Heart left ventricle (tissue), 16 donors: ENCODE measurements around the gene HSD11B1. TPM values are rescaled to one million over a fixed set of nuclear protein-coding genes. Genes with fewer than 3 reads are reported as not detected.

ENCODE experiments used
- ATAC-seq, 4 donors: fragments of 200-7000 bp; cut with Tn5 transposase; one replicate each; pipeline ENCODE4 v1.9.1; 2020 to 2022; ENCODE audit warnings: moderate library complexity in 4 of 4, mild to moderate bottlenecking in 3 of 4, moderate number of reproducible peaks in 1 of 4
- DNase-seq, 5 donors: peaks; one replicate each; pipeline ENCODE4 v3.0.0-alpha.2; 2020
- H3K27ac ChIP-seq, 12 donors: fragments of 200-600 bp; sonication (generic) in 4 of 12; one replicate each; pipeline versions ENCODE4 v1.5.0 to v1.8.0; 2016 to 2022; ENCODE audit warnings: mild to moderate bottlenecking in 2 of 12
- H3K27me3 ChIP-seq, 9 donors: fragments of 200-600 bp; sonication (generic) in 2 of 9; one replicate each; pipeline versions ENCODE4 v1.5.1 to v1.8.0; 2016 to 2022; ENCODE audit warnings: mild to moderate bottlenecking in 3 of 9
- H3K36me3 ChIP-seq, 9 donors: fragments of 200-600 bp; sonication (generic) in 2 of 9; one replicate each; pipeline versions ENCODE4 v1.5.0 to v1.8.0; 2018 to 2022; ENCODE audit warnings: mild to moderate bottlenecking in 2 of 9
- H3K4me1 ChIP-seq, 12 donors: fragments of 200-600 bp; sonication (generic) in 4 of 12; one replicate each; pipeline versions ENCODE4 v1.5.0 to v1.8.0; 2016 to 2022; ENCODE audit warnings: mild to moderate bottlenecking in 3 of 12
- H3K4me3 ChIP-seq, 12 donors: fragments of 200-600 bp; sonication (generic) in 4 of 12; one replicate each; pipeline versions ENCODE4 v1.5.0 to v1.8.0; 2017 to 2022; ENCODE audit warnings: mild to moderate bottlenecking in 9 of 12, moderate library complexity in 4 of 12
- H3K9me3 ChIP-seq, 12 donors: fragments of 200-600 bp; sonication (generic) in 4 of 12; one replicate each; pipeline versions ENCODE4 v1.5.0 to v1.8.0; 2016 to 2022; ENCODE audit warnings: mild to moderate bottlenecking in 1 of 12
- POLR2A ChIP-seq, 2 donors: fragments of 450-650 bp; IDR thresholded peaks; one replicate each; pipeline ENCODE4 v1.6.1; 2017; ENCODE audit warnings: antibody characterized with exemption in 2 of 2, mild to moderate bottlenecking in 2 of 2, moderate library complexity in 2 of 2
- WGBS, 4 donors: extraction: QIAGEN DNeasy Blood & Tissue Kit in 2 of 4; methylation state at CpG; one replicate each; pipeline versions ENCODE4 v1.1.5 to v1.1.7; 2013 to 2018; 5-methylcytosine and 5-hydroxymethylcytosine counted together
- intact Hi-C, 10 donors: fragments of 100-400 bp; cut with DNase I; formaldehyde crosslinking; loops; one replicate each; pipeline versions ENCODE4 v1.11.1 to v1.14.2; 2022
- polyA plus RNA-seq, 2 donors: library from polyadenylated mRNA; stranded (reverse); fragments of 200-250 nt; gene quantifications; one replicate each; pipeline ENCODE4 v1.2.3, GENCODE V29; 2013
- total RNA-seq, 9 donors: library from RNA; depleted of rRNA in 2 of 9; stranded (reverse); fragments of >200 nt in 2 of 9; fragmentation: NEBNext Ultra II Directional in 3 of 9; extraction: Animal tissue kit (Norgen Biotek cat#: 25700) in 3 of 9; gene quantifications; one replicate each; pipeline versions ENCODE4 v1.1.0 to v1.2.4, GENCODE V29; 2016 to 2023
- TF ChIP-seq, protein P1 (sequence below), 12 donors: fragments of 200-600 bp; sonication (generic) in 4 of 12; IDR thresholded peaks; one replicate each; pipeline versions ENCODE4 v1.5.0 to v1.8.0; 2018 to 2022; ENCODE audit warnings: antibody characterized with exemption in 12 of 12, mild to moderate bottlenecking in 5 of 12
- donor health status: ischemic (EF 13 %, LVEDD 7.1; RV severe dilation, severe dysfunction).
- donor health status: healthy with polysubstance abuse.
- donor health status: DM: no; HTN: yes; CAD: no.
- donor health status: DM: no; HTN: no; CAD: no.
- donor health status: ischemic (EF 25% LVEDD 6.9; RV normal size, moderate dysfunction).
- donor health status: ischemic (EF 25% LVEDD 5.7; RV mildly dilated, moderate dysfunction).
- donor health status: healthy.
- donor health status: DM: yes; HTN: yes; CAD: no.
- donor health status: ischemic (EF 35%, LVEDD 5.7; RV mildly dilated, moderate dysfunction).
- donor health status: nonischemic (EF 11% LVEDD 7.7; RV severe dilation, severe dysfunction).
- donor health status: DM: yes; HTN: yes; CAD: no.
- donor health status: PGD.
- donor health status: ischemic (EF 29% LVEDD 5.4; RV normal size, mild dysfunction).
- donor health status: nonischemic (EF 23%, LVEDD 6.1; RV moderate dilation, normal function).

Gene HSD11B1
- total and polyA plus RNA-seq, 11 donors, result 1.2 to 36.1 (median 3.6) TPM

DNA sequence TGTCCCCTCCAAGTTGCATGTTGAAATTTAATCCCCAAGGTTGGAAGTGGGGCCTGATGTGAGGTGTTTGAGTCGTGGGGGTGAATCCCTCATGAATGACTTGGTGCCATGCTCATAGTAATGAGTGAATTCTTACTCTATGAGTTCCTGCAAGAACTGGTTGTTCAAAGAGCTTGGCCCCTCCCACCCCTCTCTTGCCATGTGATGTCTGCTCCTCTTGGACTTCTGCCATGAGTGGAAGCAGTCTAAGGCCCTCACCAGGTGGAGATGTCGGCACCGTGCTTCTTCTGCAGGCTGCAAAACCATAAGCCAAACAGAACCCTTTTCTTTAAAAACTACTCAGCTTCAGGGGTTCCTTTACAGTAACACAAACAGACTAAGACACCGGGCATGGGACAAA lies 15.2 kb upstream of the HSD11B1 start:
- TF ChIP-seq, protein P1, sequence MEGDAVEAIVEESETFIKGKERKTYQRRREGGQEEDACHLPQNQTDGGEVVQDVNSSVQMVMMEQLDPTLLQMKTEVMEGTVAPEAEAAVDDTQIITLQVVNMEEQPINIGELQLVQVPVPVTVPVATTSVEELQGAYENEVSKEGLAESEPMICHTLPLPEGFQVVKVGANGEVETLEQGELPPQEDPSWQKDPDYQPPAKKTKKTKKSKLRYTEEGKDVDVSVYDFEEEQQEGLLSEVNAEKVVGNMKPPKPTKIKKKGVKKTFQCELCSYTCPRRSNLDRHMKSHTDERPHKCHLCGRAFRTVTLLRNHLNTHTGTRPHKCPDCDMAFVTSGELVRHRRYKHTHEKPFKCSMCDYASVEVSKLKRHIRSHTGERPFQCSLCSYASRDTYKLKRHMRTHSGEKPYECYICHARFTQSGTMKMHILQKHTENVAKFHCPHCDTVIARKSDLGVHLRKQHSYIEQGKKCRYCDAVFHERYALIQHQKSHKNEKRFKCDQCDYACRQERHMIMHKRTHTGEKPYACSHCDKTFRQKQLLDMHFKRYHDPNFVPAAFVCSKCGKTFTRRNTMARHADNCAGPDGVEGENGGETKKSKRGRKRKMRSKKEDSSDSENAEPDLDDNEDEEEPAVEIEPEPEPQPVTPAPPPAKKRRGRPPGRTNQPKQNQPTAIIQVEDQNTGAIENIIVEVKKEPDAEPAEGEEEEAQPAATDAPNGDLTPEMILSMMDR (IDR thresholded peaks at IDR 0.05), result no peak
- TF ChIP-seq POLR2A (IDR thresholded peaks at IDR 0.05), result no peak
- ATAC-seq, result no peak
- intact Hi-C loops, result loop anchor here in 2 of 10 donors (5.0 kb wide), 2 partner anchors 42 to 47 kb away; no protein-coding TSS in a partner anchor

DNA sequence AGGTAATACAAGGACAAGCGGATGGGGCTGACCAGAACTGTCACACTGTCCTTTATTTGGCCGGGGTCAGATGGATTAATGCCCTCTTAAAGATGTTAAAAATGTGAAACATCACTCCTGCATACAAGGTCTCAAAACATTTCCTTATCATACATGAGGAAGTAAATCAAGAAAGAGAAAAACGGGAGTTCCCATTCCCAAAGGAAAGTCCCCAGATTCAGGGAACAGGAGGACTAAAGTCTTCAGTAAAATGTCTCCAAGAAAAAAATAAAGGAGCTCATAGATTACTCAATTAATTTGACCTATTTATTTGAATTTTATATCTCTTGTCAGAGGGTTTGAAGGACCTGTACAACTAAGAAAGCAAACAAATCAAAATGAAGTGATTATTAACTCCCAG lies 13.4 kb upstream of the HSD11B1 start:
- intact Hi-C loops, result loop anchor here in 8 of 10 donors (5.0 to 10.0 kb wide), 7 partner anchors 49 to 114 kb away; no protein-coding TSS in a partner anchor
- Histone ChIP-seq H3K9me3 (no peaks in the 10 kb centered on the region), H3K4me1 (peaks cover 0 to 53% (median 26%) of the 10 kb centered on the region in 12 donors), H3K4me3 (no peak overlapping the region), H3K27me3 (no peaks in the 10 kb centered on the region), H3K36me3 (no peaks in the 10 kb centered on the region), H3K27ac (peak overlapping the region in 1 of 12 donors; percentile 3)
- no peak for TF ChIP-seq POLR2A (IDR thresholded peaks at IDR 0.05)
- TF ChIP-seq, protein P1 (IDR thresholded peaks at IDR 0.05), result no peak
- DNase-seq (no peak), ATAC-seq (no peak)
- 65 to 73% (median 69%) methylated on average over 3 of the region's 3 CpGs for WGBS, 4 donors

More for the DNA sequence above, 15.2 kb upstream of the HSD11B1 start:
- no peaks in the 10 kb centered on the region for H3K27me3 ChIP-seq
- H3K4me3 ChIP-seq, result no peak overlapping the region
- DNase-seq, result no peak
- no peaks in the 10 kb centered on the region for H3K9me3 ChIP-seq
- WGBS, 4 donors, result 50 to 68% (median 61%) methylated on average over 4 of the region's 4 CpGs
- no peaks in the 10 kb centered on the region for H3K36me3 ChIP-seq
- H3K4me1 ChIP-seq, result peaks cover 0 to 63% (median 32%) of the 10 kb centered on the region in 12 donors
- H3K27ac ChIP-seq, result peak overlapping the region in 2 of 12 donors; percentile 5 to 40

DNA sequence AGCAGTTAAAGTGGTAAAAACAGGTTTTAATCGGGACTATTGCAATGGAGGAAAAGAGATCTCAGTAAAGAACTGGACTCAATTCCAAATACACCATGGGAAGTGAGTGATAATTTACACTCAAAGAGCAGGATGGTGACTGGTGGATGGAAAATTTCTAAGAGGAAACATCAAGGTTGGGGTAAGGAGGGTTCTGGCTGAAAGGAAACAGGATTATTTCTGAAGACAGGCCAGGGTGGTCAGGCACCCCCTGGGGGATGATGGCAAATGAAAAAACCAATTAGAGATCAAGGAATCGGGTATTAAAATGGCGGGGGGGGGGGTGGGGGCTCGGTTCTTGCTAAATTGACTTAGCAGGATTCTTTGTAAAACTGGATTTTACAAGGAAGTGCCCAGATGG lies 12.3 kb upstream of the HSD11B1 start:
- ATAC-seq (no peak), DNase-seq (no peak)
- intact Hi-C loops, result loop anchor here (1.0 to 10.0 kb wide), 16 partner anchors 49 to 123 kb away; no protein-coding TSS in a partner anchor
- no peaks in the 10 kb centered on the region for H3K9me3 ChIP-seq
- 47 to 71% (median 62%) methylated on average over 4 of the region's 4 CpGs for WGBS, 4 donors
- H3K36me3 ChIP-seq, result no peaks in the 10 kb centered on the region
- TF ChIP-seq POLR2A (IDR thresholded peaks at IDR 0.05), result no peak
- TF ChIP-seq, protein P1 (IDR thresholded peaks at IDR 0.05), result no peak
- peaks cover 0 to 51% (median 19%) of the 10 kb centered on the region in 12 donors for H3K4me1 ChIP-seq
- H3K4me3 ChIP-seq, result no peak overlapping the region
- peak overlapping the region in 5 of 12 donors; percentile 6 to 56 (median 28) for H3K27ac ChIP-seq
- no peaks in the 10 kb centered on the region for H3K27me3 ChIP-seq

DNA sequence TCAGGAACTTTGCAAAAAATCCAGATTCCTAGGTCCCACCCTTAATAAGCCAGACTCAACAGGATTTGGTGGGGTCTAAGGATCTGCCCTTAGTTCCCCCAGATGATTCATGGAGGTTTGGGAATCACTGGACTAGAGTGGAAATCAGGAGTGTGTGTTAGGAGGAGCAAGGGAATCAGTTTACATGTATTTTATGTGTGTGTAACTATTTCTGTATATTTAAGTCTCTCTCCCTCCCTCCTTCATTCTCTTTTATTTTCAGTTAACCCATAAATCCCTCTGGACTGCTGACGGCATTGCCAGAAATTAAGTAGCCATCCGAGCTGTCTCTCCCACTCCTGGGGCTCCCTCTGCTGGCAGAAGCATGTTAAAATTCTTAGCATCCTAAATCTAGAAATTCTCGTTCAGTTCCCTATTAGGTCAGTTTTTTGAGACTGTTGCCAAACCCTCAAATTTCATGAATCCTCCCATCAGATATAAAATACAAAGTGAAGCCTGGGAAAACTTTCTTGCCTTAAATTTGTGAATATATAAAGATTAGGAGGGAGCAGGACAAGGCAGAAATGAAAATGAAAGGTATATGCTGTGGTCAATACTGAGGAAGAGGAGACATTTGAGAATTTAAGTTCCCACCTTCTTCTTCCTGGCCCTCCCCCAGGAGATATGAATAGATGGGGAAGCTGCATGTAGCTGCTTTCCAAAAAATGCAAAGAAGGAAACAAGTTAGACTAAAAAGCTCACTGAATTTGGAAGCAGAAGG lies 11.7 kb upstream of the HSD11B1 start:
- WGBS, 4 donors, result 0 to 4% (median 2%) methylated on average over 3 of the region's 3 CpGs
- Histone ChIP-seq H3K27ac (peak overlapping the region in 5 of 12 donors; percentile 17 to 56 (median 49)), H3K36me3 (no peaks in the 10 kb centered on the region), H3K9me3 (no peaks in the 10 kb centered on the region), H3K4me3 (no peak overlapping the region), H3K4me1 (peaks cover 0 to 46% (median 14%) of the 10 kb centered on the region in 12 donors), H3K27me3 (no peaks in the 10 kb centered on the region)
- no peak for TF ChIP-seq POLR2A (IDR thresholded peaks at IDR 0.05)
- TF ChIP-seq, protein P1 (IDR thresholded peaks at IDR 0.05), result peak; percentile 78 to 94 (median 85)
- DNase-seq (peak; percentile 68 to 85 (median 80)), ATAC-seq (peak in 3 of 4 donors; percentile 56 to 78 (median 61))
- intact Hi-C loops, result loop anchor here (1.0 to 10.0 kb wide), 19 partner anchors 50 to 124 kb away; no protein-coding TSS in a partner anchor
